Natural killer cell (primary cell): ENCODE data around the gene SPATA1. TPM values are rescaled to one million over a fixed set of nuclear protein-coding genes. Genes with fewer than 3 reads are reported as not detected.

Source experiments
- ATAC-seq, 3 donors: fragments of 150-1000 bp in 2 of 3; fragments of 200-7000 bp in 1 of 3; cut with Tn5 transposase; 1 replicate in 1 of 3; 2 replicates in 2 of 3; pipeline ENCODE4 v1.10.0; 2021; ENCODE audit warnings: mild to moderate bottlenecking in 2 of 3, moderate library complexity in 2 of 3
- DNase-seq, 2 donors: peaks; one replicate each; pipeline versions ENCODE4 v3.0.0 to v3.0.0-alpha.2; 2013 to 2021; ENCODE audit warnings: mixed read lengths in 1 of 2
- H3K27ac ChIP-seq: one replicate; pipeline ENCODE4 v1.5.1; 2013; ENCODE audit warnings: mild to moderate bottlenecking, low read length
- H3K27me3 ChIP-seq: one replicate; pipeline ENCODE4 v1.6.1; 2013; ENCODE audit warnings: low read length; ENCODE audit not compliant: control insufficient read depth, insufficient read depth
- H3K36me3 ChIP-seq: one replicate; pipeline ENCODE4 v1.6.1; 2013; ENCODE audit warnings: low read length; ENCODE audit not compliant: control insufficient read depth, insufficient read depth
- H3K4me1 ChIP-seq: one replicate; pipeline ENCODE4 v1.6.1; 2013; ENCODE audit warnings: low read length; ENCODE audit not compliant: control insufficient read depth, insufficient read depth
- H3K4me3 ChIP-seq: one replicate; pipeline ENCODE4 v1.5.1; 2013; ENCODE audit warnings: low read length
- H3K9me3 ChIP-seq: one replicate; pipeline ENCODE4 v1.6.1; 2013; ENCODE audit warnings: low read length; ENCODE audit not compliant: control insufficient read depth, insufficient read depth
- H3K27ac Mint-ChIP-seq, 2 donors: one replicate each; pipeline ENCODE4 v1.8.0; 2022; ENCODE audit warnings: mild to moderate bottlenecking in 2 of 2, mixed read lengths in 2 of 2, moderate library complexity in 1 of 2
- H3K27me3 Mint-ChIP-seq, 2 donors: one replicate each; pipeline ENCODE4 v1.8.0; 2022; ENCODE audit warnings: low read depth in 2 of 2, mixed read lengths in 2 of 2
- H3K36me3 Mint-ChIP-seq: one replicate; pipeline ENCODE4 v1.8.0; 2022; ENCODE audit warnings: mixed read lengths
- H3K4me1 Mint-ChIP-seq, 2 donors: one replicate each; pipeline ENCODE4 v1.8.0; 2022; ENCODE audit warnings: mixed read lengths in 2 of 2
- H3K4me3 Mint-ChIP-seq: one replicate; pipeline ENCODE4 v1.8.0; 2022; ENCODE audit warnings: mild to moderate bottlenecking, moderate library complexity, mixed read lengths
- H3K9me3 Mint-ChIP-seq, 2 donors: one replicate each; pipeline ENCODE4 v1.8.0; 2022; ENCODE audit warnings: mixed read lengths in 2 of 2
- CTCF ChIP-seq: fragments of 200-600 bp; IDR thresholded peaks from one replicate; pipeline ENCODE4 v1.8.0; 2022; ENCODE audit warnings: antibody characterized with exemption
- WGBS: methylation state at CpG from one replicate; pipeline ENCODE4 v1.1.7; 2013; ENCODE audit warnings: missing lambda C conversion rate; ENCODE audit not compliant: insufficient coverage; 5-methylcytosine and 5-hydroxymethylcytosine counted together
- intact Hi-C: fragments of 100-400 bp; cut with micrococcal nuclease; formaldehyde crosslinking; loops from one replicate; pipeline ENCODE4 v1.14.2; 2022
- total RNA-seq, 4 donors: library from RNA; stranded (reverse); fragments of 120-200 nt in 1 of 4; gene quantifications; one replicate each; pipeline versions ENCODE4 v1.2.3 to v1.2.4, GENCODE V29; 2013 to 2022

Gene SPATA1
- total RNA-seq, 3 donors from 2014 or later (not counting 1 experiment from before 2014, with no cell fraction given), result 0.63 to 4.1 (median 2.1) TPM

- DNase-seq, result no peak
- no peaks in the 10 kb centered on the region for H3K27me3 ChIP-seq
- Mint-ChIP-seq H3K9me3 (no peaks in the 10 kb centered on the region), H3K4me3 (no peak overlapping the region), H3K36me3 (peaks cover 20% of the 10 kb centered on the region), H3K4me1 (peaks cover 18 to 22% of the 10 kb centered on the region in 2 donors), H3K27me3 (no peaks in the 10 kb centered on the region), H3K27ac (no peak overlapping the region)
- no peak overlapping the region for H3K27ac ChIP-seq
- WGBS, result 100% methylated on average over 1 of the region's 1 CpG
- peaks cover 82% of the 10 kb centered on the region for H3K36me3 ChIP-seq
- ATAC-seq, result no peak
- no peak overlapping the region for H3K4me3 ChIP-seq
- intact Hi-C loops, result no loop called here
- no peaks in the 10 kb centered on the region for H3K9me3 ChIP-seq
- TF ChIP-seq CTCF, result no peak
- H3K4me1 ChIP-seq, result no peaks in the 10 kb centered on the region
Observed at GRCh38 chr1:84492726-84493125, 13.5 kb upstream of the SPATA1 start.

DNA sequence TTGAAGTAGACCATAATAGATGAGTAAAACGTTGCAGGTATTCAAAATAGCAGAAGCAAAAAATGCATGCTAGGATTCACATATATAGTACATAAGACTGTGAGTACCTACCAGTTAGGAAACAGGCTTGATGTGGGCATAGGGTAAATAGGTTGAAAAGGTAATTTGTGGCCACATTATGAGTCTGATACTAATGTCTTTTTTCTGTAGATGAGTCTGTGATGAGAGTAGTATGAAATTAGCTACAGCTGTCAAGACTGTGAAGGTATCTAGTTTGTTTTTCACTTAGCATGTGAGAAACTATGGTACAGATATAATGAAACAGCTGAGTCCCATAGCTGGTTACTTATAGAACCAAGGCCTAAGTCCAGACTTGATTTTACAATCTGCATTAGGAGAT lies 12.4 kb upstream of the SPATA1 start:
- TF ChIP-seq CTCF, result no peak
- ATAC-seq, result no peak
- H3K36me3 ChIP-seq, result peaks cover 89% of the 10 kb centered on the region
- Mint-ChIP-seq H3K27me3 (no peaks in the 10 kb centered on the region), H3K4me3 (no peak overlapping the region), H3K9me3 (no peaks in the 10 kb centered on the region), H3K36me3 (peaks cover 20% of the 10 kb centered on the region), H3K27ac (peak overlapping the region; percentile 70 to 77), H3K4me1 (peaks cover 11 to 13% of the 10 kb centered on the region in 2 donors)
- intact Hi-C loops, result no loop called here
- DNase-seq, result no peak
- no peaks in the 10 kb centered on the region for H3K4me1 ChIP-seq
- no CpG with 5 or more reads among the region's 1 CpG for WGBS
- H3K27ac ChIP-seq, result no peak overlapping the region
- H3K27me3 ChIP-seq, result no peaks in the 10 kb centered on the region
- no peaks in the 10 kb centered on the region for H3K9me3 ChIP-seq
- no peak overlapping the region for H3K4me3 ChIP-seq

DNA sequence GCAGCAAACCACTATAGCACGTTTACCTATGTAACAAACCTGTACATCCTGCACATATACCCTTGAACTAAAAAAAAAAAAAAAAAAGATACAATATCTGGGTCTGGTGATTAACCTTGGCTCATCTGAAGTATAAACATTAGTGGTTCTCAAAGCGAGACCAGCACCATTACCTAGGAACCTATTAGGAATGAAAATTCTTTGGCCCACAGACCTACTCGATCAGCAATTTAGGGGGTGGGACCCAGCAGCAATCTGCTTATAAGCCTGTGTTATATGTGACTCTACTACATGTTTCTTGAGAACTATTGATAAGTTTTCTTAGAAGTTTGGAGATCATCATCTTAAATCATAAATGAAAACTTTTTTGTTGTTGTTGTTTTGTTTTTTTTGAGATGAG lies 9.7 kb upstream of the SPATA1 start:
- Mint-ChIP-seq H3K4me3 (no peak overlapping the region), H3K36me3 (no peaks in the 10 kb centered on the region), H3K27me3 (no peaks in the 10 kb centered on the region), H3K27ac (no peak overlapping the region), H3K9me3 (no peaks in the 10 kb centered on the region), H3K4me1 (peaks cover 18 to 19% of the 10 kb centered on the region in 2 donors)
- H3K27me3 ChIP-seq, result no peaks in the 10 kb centered on the region
- no peak overlapping the region for H3K27ac ChIP-seq
- ATAC-seq, result no peak
- no peaks in the 10 kb centered on the region for H3K9me3 ChIP-seq
- H3K4me3 ChIP-seq, result no peak overlapping the region
- WGBS, result 100% methylated on average over 2 of the region's 3 CpGs
- TF ChIP-seq CTCF, result no peak
- peaks cover 81% of the 10 kb centered on the region for H3K36me3 ChIP-seq
- no peak for DNase-seq
- intact Hi-C loops, result no loop called here
- H3K4me1 ChIP-seq, result no peaks in the 10 kb centered on the region

- Mint-ChIP-seq H3K4me1 (peaks cover 22 to 28% of the 10 kb centered on the region in 2 donors), H3K27ac (peak overlapping the region; percentile 43 to 47), H3K9me3 (no peaks in the 10 kb centered on the region), H3K36me3 (no peaks in the 10 kb centered on the region), H3K4me3 (no peak overlapping the region), H3K27me3 (no peaks in the 10 kb centered on the region)
- ATAC-seq, result no peak
- no peaks in the 10 kb centered on the region for H3K27me3 ChIP-seq
- peaks cover 69% of the 10 kb centered on the region for H3K36me3 ChIP-seq
- peak in 1 of 2 donors; percentile 18 for DNase-seq
- no peak overlapping the region for H3K27ac ChIP-seq
- no peaks in the 10 kb centered on the region for H3K9me3 ChIP-seq
- 0% methylated on average over 1 of the region's 2 CpGs for WGBS
- TF ChIP-seq CTCF, result no peak
- intact Hi-C loops, result no loop called here
- no peak overlapping the region for H3K4me3 ChIP-seq
- H3K4me1 ChIP-seq, result no peaks in the 10 kb centered on the region
Observed at GRCh38 chr1:84497631-84498275, 8.4 kb upstream of the SPATA1 start.
